NCI-H748 treated with DMSO at 0.1 percent for 48 hours (cell line): ENCODE measurements around the gene PAIP2B.
"Not testable (repeated sequence)": the region's sequence is repeated elsewhere in the genome, so short reads cannot be mapped to it uniquely, and the experiment has no call there.

Experiments used
- DNase-seq: peaks from one replicate; lab custom pipeline; 2025; lab: John Stamatoyannopoulos, UW

Gene PAIP2B

GRCh38 chr2:71216501-71216900, 10.4 kb downstream of the PAIP2B start:
- DNase-seq: no peak

- DNase-seq: no peak
These were observed 11.5 kb downstream of the PAIP2B start for GRCh38 chr2:71215447-71215846.

- DNase-seq: no peak
These were observed 14.6 kb downstream of the PAIP2B start for GRCh38 chr2:71212336-71212735.

GRCh38 chr2:71210292-71210691, 16.6 kb downstream of the PAIP2B start:
- DNase-seq: no peak

GRCh38 chr2:71208756-71209155, 18.1 kb downstream of the PAIP2B start:
- no peak for DNase-seq

GRCh38 chr2:71207601-71208000, 19.3 kb downstream of the PAIP2B start:
- no peak for DNase-seq

- no peak for DNase-seq
These were observed 20.6 kb downstream of the PAIP2B start for GRCh38 chr2:71206271-71206670.

GRCh38 chr2:71191570-71191943, 35.3 kb downstream of the PAIP2B start:
- no peak for DNase-seq

- DNase-seq: no peak
These were observed 36.0 kb downstream of the PAIP2B start for GRCh38 chr2:71190656-71191569.

GRCh38 chr2:71187589-71187988, 39.3 kb downstream of the PAIP2B start:
- no peak for DNase-seq

GRCh38 chr2:71186973-71187372, 39.9 kb downstream of the PAIP2B start:
- no peak for DNase-seq

GRCh38 chr2:71183306-71184115, 43.4 kb downstream of the PAIP2B start:
- DNase-seq: not testable (repeated sequence)

- no peak for DNase-seq
These were observed 45.6 kb downstream of the PAIP2B start for GRCh38 chr2:71181316-71181715.

- not testable (repeated sequence) for DNase-seq
These were observed 48.1 kb downstream of the PAIP2B start for GRCh38 chr2:71178836-71179235.

- no peak for DNase-seq
These were observed 52.7 kb downstream of the PAIP2B start for GRCh38 chr2:71174207-71174606.

- DNase-seq: no peak
These were observed 53.8 kb downstream of the PAIP2B start for GRCh38 chr2:71173096-71173495.

GRCh38 chr2:71166812-71167211, 60.1 kb downstream of the PAIP2B start:
- no peak for DNase-seq

GRCh38 chr2:71157124-71157793, 69.6 kb downstream of the PAIP2B start:
- peak; percentile 11 for DNase-seq

- no peak for DNase-seq
These were observed 70.3 kb downstream of the PAIP2B start for GRCh38 chr2:71156573-71156972.

- no peak for DNase-seq
These were observed 71.1 kb downstream of the PAIP2B start for GRCh38 chr2:71155846-71156245.

- no peak for DNase-seq
These were observed 72.1 kb downstream of the PAIP2B start for GRCh38 chr2:71154798-71155197.

GRCh38 chr2:71154279-71154678, 72.6 kb downstream of the PAIP2B start:
- DNase-seq: no peak
